Esophagus muscularis mucosa (tissue), 3 donors: ENCODE results near the gene ACOT8.
"Not testable (repeated sequence)": the region's sequence is repeated elsewhere in the genome, so short reads cannot be mapped to it uniquely, and the experiment has no call there.

Experiments
- CTCF ChIP-seq, 3 experiments: fragments of 200-600 bp in 2 of 3; fragments of 450-650 bp in 1 of 3; sonication (generic) in 2 of 3; IDR thresholded peaks; one replicate each; pipeline ENCODE4 v1.5.1; 2017 to 2019; ENCODE audit warnings: antibody characterized with exemption in 3 of 3, mild to moderate bottlenecking in 2 of 3, moderate library complexity in 1 of 3
- POLR2A ChIP-seq: fragments of 450-650 bp; IDR thresholded peaks from one replicate; pipeline ENCODE4 v1.6.1; 2017; ENCODE audit warnings: antibody characterized with exemption, moderate library complexity, mild to moderate bottlenecking, low read depth
- POLR2AphosphoS5 ChIP-seq, 2 donors: sonication (generic); formaldehyde crosslinking; IDR thresholded peaks; one replicate each; pipeline ENCODE4 v1.6.1; 2017; ENCODE audit warnings: antibody characterized with exemption in 2 of 2

DNA sequence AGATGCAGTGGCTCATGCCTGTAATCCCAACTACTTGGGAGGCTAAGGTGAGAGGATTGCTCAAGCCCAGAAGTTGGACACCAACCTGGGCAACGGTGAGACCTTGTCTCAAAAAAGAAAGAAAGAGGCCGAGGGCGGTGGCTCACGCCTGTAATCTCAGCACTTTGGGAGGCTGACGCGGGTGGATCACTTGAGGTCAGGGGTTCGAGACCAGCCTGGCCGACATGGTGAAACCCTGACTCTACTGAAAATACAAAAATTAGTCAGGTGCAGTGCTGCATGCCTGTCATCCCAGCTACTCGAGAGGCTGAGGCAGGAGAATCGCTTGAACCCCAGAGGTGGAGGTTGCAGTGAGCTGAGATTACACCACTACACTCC lies 16.9 kb upstream of the ACOT8 start:
- TF ChIP-seq CTCF (IDR thresholded peaks at IDR 0.05); POLR2AphosphoS5 (IDR thresholded peaks at IDR 0.05); POLR2A: not testable (repeated sequence)
